Adrenal gland (tissue), 12 donors: ENCODE results near the gene PCDHA4. TPM values are rescaled to one million over a fixed set of nuclear protein-coding genes. Genes with fewer than 3 reads are reported as not detected.
"Not testable (repeated sequence)": the region's sequence is repeated elsewhere in the genome, so short reads cannot be mapped to it uniquely, and the experiment has no call there.

Experiments used
- DNase-seq, 7 donors: peaks; one replicate each; pipeline ENCODE4 v3.0.0-alpha.2; 2019 to 2020
- H3K27ac ChIP-seq, 5 donors: fragments of 200-600 bp; sonication (generic) in 4 of 5; 1 replicate in 3 of 5; 2 replicates in 2 of 5; pipeline versions ENCODE4 v1.5.1 to v1.8.0; 2016 to 2020; ENCODE audit warnings: mild to moderate bottlenecking in 1 of 5
- H3K27me3 ChIP-seq: fragments of 200-600 bp; 2 replicates; pipeline ENCODE4 v1.8.0; 2021
- H3K36me3 ChIP-seq, 2 donors: fragments of 200-600 bp; replicated peaks in 1 of 2; 1 replicate in 1 of 2; 2 replicates in 1 of 2; pipeline versions ENCODE4 v1.5.1 to v1.8.0; 2018 to 2022
- H3K4me1 ChIP-seq, 2 donors: fragments of 200-600 bp; replicated peaks in 1 of 2; 1 replicate in 1 of 2; 2 replicates in 1 of 2; pipeline versions ENCODE4 v1.5.1 to v1.8.0; 2018 to 2021
- H3K4me3 ChIP-seq, 4 donors: fragments of 200-600 bp; sonication (generic) in 3 of 4; one replicate each; pipeline ENCODE4 v1.5.1; 2016 to 2018
- H3K9me3 ChIP-seq, 3 donors: fragments of 200-600 bp; sonication (generic) in 1 of 3; replicated peaks in 1 of 3; 1 replicate in 2 of 3; 2 replicates in 1 of 3; pipeline versions ENCODE4 v1.5.1 to v1.8.0; 2016 to 2021
- POLR2A ChIP-seq, 2 donors: fragments of 450-650 bp; IDR thresholded peaks; one replicate each; pipeline ENCODE4 v1.6.1; 2017; ENCODE audit warnings: antibody characterized with exemption in 2 of 2, mild to moderate bottlenecking in 2 of 2, moderate library complexity in 1 of 2
- WGBS, 4 donors: extraction: QIAGEN DNeasy Blood & Tissue Kit in 2 of 4; methylation state at CpG; one replicate each; pipeline versions ENCODE4 v1.1.5 to v1.1.7; 2013 to 2017; 5-methylcytosine and 5-hydroxymethylcytosine counted together
- intact Hi-C, 2 donors: fragments of 100-400 bp; cut with DNase I; formaldehyde crosslinking; loops; one replicate each; pipeline versions ENCODE4 v1.14.1 to v1.15.0; 2022 to 2023
- polyA plus RNA-seq, 3 donors: library from polyadenylated mRNA; stranded (reverse); fragments of 200-250 nt in 2 of 3; fragments of 350-450 nt in 1 of 3; fragmentation: Illumina TruSeq in 1 of 3; extraction: RNeasy Lipid Tissue Mini Kit (QIAGEN cat#74804) in 1 of 3; gene quantifications; one replicate each; pipeline ENCODE4 v1.2.3, GENCODE V29; 2013 to 2014
- total RNA-seq, 9 donors: library from RNA; depleted of rRNA in 4 of 9; stranded (reverse); fragments of >200 nt in 4 of 9; fragments of 120-200 nt in 1 of 9; fragmentation: NEBNext Ultra II Directional in 1 of 9; extraction: Animal tissue kit (Norgen Biotek cat#: 25700) in 1 of 9; gene quantifications; one replicate each; pipeline versions ENCODE4 v1.1.0 to v1.2.4, GENCODE V29; 2013 to 2023
- TF ChIP-seq, protein P1 (sequence below), 6 experiments: fragments of 450-650 bp in 4 of 6; fragments of 200-600 bp in 2 of 6; sonication (generic) in 1 of 6; IDR thresholded peaks; 1 replicate in 5 of 6; 2 replicates in 1 of 6; pipeline versions ENCODE4 v1.5.1 to v1.8.0; 2016 to 2021; ENCODE audit warnings: antibody characterized with exemption in 6 of 6, mild to moderate bottlenecking in 2 of 6, moderate library complexity in 1 of 6
- donor health status: healthy with polysubstance abuse.
- donor health status: Bipolar disorder and iron deficiency.
- donor health status: DM: yes; HTN: yes; CAD: no.
- donor health status: DM: no; HTN: no; CAD: no.
- donor health status: DM: no; HTN: no; CAD: no.
- donor health status: DM: yes; HTN: yes; CAD: no.

The PCDHA4 gene
- total and polyA plus RNA-seq, 12 donors = 0.04 to 0.96 (median 0.25) TPM

DNA sequence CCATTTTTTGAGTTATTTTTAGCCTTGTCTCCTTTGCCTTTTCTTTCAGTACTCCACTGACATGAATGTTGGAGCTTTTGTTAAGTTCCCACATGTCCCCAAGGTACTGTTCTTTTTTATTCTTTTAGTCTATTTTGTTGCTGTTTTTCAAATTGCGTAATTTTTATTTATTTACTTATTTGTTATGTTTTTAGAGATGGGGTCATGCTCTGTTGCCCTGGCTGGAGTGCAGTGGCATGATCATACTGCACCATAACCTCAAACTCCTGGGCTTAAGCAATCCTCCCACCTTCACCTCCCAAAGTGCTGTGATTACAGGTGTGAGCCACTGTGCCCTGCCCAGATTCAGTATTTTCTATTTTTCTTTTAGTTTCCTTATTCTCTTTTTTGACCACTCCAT lies 26.4 kb upstream of the PCDHA4 start:
- no peaks in the 10 kb centered on the region for H3K4me1 ChIP-seq
- intact Hi-C loops = no loop called here
- peaks cover 0 to 9% (median 9%) of the 10 kb centered on the region in 3 donors for H3K9me3 ChIP-seq
- 75 to 94% (median 78%) methylated on average over 1 of the region's 1 CpG for WGBS, 4 donors
- H3K27ac ChIP-seq = no peak overlapping the region
- TF ChIP-seq POLR2A (IDR thresholded peaks at IDR 0.05) = no peak
- TF ChIP-seq, protein P1, sequence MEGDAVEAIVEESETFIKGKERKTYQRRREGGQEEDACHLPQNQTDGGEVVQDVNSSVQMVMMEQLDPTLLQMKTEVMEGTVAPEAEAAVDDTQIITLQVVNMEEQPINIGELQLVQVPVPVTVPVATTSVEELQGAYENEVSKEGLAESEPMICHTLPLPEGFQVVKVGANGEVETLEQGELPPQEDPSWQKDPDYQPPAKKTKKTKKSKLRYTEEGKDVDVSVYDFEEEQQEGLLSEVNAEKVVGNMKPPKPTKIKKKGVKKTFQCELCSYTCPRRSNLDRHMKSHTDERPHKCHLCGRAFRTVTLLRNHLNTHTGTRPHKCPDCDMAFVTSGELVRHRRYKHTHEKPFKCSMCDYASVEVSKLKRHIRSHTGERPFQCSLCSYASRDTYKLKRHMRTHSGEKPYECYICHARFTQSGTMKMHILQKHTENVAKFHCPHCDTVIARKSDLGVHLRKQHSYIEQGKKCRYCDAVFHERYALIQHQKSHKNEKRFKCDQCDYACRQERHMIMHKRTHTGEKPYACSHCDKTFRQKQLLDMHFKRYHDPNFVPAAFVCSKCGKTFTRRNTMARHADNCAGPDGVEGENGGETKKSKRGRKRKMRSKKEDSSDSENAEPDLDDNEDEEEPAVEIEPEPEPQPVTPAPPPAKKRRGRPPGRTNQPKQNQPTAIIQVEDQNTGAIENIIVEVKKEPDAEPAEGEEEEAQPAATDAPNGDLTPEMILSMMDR (IDR thresholded peaks at IDR 0.05) = no peak
- H3K4me3 ChIP-seq = no peak overlapping the region
- no peak for DNase-seq
- no peaks in the 10 kb centered on the region for H3K36me3 ChIP-seq
- no peaks in the 10 kb centered on the region for H3K27me3 ChIP-seq

DNA sequence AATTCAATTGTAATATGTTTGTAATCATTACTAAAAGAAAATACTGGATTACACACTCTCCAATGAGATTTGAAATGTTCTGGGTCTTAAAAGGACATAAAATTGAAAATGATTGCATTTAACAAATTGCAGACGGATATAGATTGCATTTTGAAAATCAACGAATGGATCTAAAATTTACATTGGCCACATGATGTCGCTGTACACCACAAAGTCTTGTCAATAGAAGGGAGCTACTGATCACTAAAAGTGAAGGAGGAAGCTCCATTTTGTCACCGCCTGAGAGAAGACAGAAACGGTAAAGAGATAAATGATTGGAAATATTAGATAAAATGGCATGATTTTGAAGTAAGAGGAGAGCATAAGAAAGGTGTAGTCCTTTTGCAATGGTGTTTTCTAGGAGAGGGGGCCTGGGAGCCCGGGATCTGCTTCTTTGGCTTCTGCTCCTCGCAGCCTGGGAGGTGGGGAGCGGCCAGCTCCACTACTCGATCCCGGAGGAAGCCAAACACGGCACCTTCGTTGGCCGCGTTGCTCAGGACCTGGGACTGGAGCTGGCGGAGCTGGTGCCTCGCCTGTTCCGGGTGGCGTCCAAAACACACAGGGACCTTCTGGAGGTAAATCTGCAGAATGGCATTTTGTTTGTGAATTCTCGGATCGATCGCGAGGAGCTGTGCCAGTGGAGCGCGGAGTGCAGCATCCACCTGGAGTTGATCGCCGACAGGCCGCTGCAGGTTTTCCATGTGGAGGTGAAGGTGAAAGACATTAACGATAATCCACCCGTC lies 20.8 kb upstream of the PCDHA4 start, which contains the start of gene PCDHA1:
TSS of gene PCDHA1 (plus strand) at position 236 of the 782 bp plus-strand sequence.
- TF ChIP-seq, protein P1 (IDR thresholded peaks at IDR 0.05) = no peak
- no peak for TF ChIP-seq POLR2A (IDR thresholded peaks at IDR 0.05)
- intact Hi-C loops = no loop called here
- DNase-seq = no peak
- H3K9me3 ChIP-seq = peaks cover 0 to 10% (median 8%) of the 10 kb centered on the region in 3 donors
- H3K4me3 ChIP-seq = no peak within 1 kb of the TSS
- WGBS, 4 donors = 14 to 34% (median 21%) methylated on average over 24 to 29 of the region's 29 CpGs
- H3K27ac ChIP-seq = no peak within 1 kb of the TSS
- no peaks in the 10 kb centered on the region for H3K4me1 ChIP-seq
- H3K36me3 ChIP-seq = no peaks in the 10 kb centered on the region
- no peaks in the 10 kb centered on the region for H3K27me3 ChIP-seq

DNA sequence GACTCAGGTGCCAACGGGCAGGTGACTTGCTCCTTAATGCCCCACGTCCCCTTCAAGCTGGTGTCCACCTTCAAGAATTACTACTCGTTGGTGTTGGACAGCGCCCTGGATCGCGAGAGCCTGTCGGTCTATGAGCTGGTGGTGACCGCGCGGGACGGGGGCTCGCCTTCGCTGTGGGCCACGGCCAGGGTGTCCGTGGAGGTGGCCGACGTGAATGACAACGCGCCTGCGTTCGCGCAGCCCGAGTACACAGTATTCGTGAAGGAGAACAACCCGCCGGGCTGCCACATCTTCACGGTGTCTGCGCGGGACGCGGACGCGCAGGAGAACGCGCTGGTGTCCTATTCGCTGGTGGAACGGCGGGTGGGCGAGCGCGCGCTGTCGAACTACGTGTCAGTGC lies 19.4 kb upstream of the PCDHA4 start:
- 29 to 60% (median 37%) methylated on average over 32 to 44 of the region's 44 CpGs for WGBS, 4 donors

DNA sequence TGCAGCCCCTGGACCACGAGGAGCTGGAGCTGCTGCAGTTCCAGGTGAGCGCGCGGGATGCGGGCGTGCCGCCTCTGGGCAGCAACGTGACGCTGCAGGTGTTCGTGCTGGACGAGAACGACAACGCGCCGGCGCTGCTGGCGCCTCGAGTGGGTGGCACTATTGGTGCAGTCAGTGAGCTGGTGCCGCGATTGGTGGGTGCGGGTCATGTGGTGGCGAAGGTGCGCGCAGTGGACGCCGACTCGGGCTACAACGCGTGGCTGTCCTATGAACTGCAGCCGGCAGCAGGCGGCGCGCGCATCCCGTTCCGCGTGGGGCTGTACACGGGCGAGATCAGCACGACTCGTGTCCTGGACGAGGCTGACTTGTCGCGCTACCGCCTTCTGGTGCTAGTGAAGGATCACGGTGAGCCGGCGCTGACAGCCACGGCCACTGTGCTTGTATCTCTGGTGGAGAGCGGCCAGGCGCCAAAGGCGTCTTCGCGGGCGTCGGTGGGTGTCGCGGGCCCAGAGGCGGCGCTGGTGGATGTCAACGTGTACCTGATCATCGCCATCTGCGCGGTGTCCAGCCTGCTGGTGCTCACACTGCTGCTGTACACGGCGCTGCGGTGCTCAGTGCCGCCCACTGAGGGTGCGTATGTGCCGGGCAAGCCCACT lies 18.9 kb upstream of the PCDHA4 start:
- H3K9me3 ChIP-seq, H3K27ac ChIP-seq, H3K4me3 ChIP-seq, DNase-seq, H3K36me3 ChIP-seq, H3K27me3 ChIP-seq, intact Hi-C loops, H3K4me1 ChIP-seq: not testable (repeated sequence)
- WGBS, 4 donors = 29 to 45% (median 37%) methylated on average over 11 to 70 of the region's 70 CpGs

More for the DNA sequence above, 19.4 kb upstream of the PCDHA4 start:
- H3K9me3 ChIP-seq, DNase-seq, H3K4me3 ChIP-seq, H3K4me1 ChIP-seq, H3K36me3 ChIP-seq, intact Hi-C loops, H3K27me3 ChIP-seq, H3K27ac ChIP-seq: not testable (repeated sequence)

DNA sequence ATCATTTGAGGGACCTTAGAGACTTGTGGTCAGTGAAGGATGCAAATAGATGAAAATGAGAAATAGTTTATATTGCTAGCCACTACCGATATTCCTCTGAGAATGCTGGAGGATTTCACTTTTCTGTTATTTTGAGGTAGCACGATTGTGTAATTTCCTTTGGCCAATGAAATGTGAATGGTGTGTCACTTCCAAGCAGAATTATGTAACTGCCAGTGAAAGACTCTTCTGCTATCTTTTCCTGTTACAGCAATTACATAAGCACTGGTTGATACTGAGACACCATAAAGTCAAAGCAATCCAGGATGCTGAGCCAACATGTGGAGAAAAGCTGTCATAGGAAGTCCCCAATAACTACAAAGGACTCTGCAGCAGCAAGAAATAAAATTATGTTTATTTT lies 15.8 kb upstream of the PCDHA4 start:
- peaks cover 0 to 3% (median 0%) of the 10 kb centered on the region in 3 donors for H3K9me3 ChIP-seq
- H3K27ac ChIP-seq = no peak overlapping the region
- H3K36me3 ChIP-seq = no peaks in the 10 kb centered on the region
- WGBS, 4 donors = 16 to 49% (median 37%) methylated on average over 2 of the region's 2 CpGs
- intact Hi-C loops = no loop called here
- TF ChIP-seq POLR2A (IDR thresholded peaks at IDR 0.05) = no peak
- TF ChIP-seq, protein P1 (IDR thresholded peaks at IDR 0.05) = no peak
- DNase-seq = no peak
- no peaks in the 10 kb centered on the region for H3K4me1 ChIP-seq
- H3K4me3 ChIP-seq = no peak overlapping the region
- H3K27me3 ChIP-seq = no peaks in the 10 kb centered on the region
